Neural progenitor cell (in vitro differentiated cells): ENCODE data around the gene LASP1NB.

Experiments used
- EZH2 ChIP-seq: fragments of 200-600 bp; sonication (generic); IDR thresholded peaks from 2 replicates; pipeline ENCODE4 v1.6.1; 2017; ENCODE audit warnings: antibody characterized with exemption, mild to moderate bottlenecking, moderate library complexity
- EZH2phosphoT487 ChIP-seq: fragments of 200-600 bp; sonication (generic); IDR thresholded peaks from 2 replicates; pipeline ENCODE4 v1.6.1; 2017; ENCODE audit warnings: antibody characterized with exemption
- TF ChIP-seq, protein P1 (sequence below): fragments of 200-600 bp; sonication (generic); IDR thresholded peaks from 2 replicates; pipeline ENCODE4 v1.5.1; 2017; ENCODE audit warnings: antibody characterized with exemption, mild to moderate bottlenecking

DNA sequence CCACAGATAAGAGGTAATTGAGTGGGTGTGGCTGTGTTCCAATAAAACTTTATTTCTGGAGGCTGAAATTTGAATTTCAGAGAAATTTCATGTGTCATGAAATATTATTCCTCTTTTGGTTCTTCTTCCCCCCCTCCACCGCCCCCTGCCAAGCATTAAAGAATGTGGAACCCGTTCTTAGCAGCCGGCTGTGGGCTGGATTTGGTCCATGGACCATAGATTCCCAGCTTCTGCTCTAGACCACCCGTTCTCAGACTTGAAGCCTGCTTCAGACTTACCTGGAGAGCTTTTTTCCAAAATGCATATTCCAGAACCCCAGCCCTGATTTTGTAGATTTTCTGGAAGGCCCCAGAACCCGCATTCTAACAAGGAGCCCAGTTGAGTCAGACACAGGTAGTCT, 15.1 kb upstream of the LASP1NB start:
- TF ChIP-seq, protein P1, sequence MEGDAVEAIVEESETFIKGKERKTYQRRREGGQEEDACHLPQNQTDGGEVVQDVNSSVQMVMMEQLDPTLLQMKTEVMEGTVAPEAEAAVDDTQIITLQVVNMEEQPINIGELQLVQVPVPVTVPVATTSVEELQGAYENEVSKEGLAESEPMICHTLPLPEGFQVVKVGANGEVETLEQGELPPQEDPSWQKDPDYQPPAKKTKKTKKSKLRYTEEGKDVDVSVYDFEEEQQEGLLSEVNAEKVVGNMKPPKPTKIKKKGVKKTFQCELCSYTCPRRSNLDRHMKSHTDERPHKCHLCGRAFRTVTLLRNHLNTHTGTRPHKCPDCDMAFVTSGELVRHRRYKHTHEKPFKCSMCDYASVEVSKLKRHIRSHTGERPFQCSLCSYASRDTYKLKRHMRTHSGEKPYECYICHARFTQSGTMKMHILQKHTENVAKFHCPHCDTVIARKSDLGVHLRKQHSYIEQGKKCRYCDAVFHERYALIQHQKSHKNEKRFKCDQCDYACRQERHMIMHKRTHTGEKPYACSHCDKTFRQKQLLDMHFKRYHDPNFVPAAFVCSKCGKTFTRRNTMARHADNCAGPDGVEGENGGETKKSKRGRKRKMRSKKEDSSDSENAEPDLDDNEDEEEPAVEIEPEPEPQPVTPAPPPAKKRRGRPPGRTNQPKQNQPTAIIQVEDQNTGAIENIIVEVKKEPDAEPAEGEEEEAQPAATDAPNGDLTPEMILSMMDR: no peak
- TF ChIP-seq EZH2 (no peak), EZH2phosphoT487 (no peak)
